GM18526 (cell line): ENCODE data around the gene CAPZA3.

ENCODE experiments used
- POLR2A ChIP-seq: IDR thresholded peaks from 3 replicates; pipeline ENCODE4 v1.6.1; 2011; ENCODE audit not compliant: insufficient read length; ENCODE audit errors: extremely low read depth

Gene CAPZA3, protein sequence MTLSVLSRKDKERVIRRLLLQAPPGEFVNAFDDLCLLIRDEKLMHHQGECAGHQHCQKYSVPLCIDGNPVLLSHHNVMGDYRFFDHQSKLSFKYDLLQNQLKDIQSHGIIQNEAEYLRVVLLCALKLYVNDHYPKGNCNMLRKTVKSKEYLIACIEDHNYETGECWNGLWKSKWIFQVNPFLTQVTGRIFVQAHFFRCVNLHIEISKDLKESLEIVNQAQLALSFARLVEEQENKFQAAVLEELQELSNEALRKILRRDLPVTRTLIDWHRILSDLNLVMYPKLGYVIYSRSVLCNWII

DNA sequence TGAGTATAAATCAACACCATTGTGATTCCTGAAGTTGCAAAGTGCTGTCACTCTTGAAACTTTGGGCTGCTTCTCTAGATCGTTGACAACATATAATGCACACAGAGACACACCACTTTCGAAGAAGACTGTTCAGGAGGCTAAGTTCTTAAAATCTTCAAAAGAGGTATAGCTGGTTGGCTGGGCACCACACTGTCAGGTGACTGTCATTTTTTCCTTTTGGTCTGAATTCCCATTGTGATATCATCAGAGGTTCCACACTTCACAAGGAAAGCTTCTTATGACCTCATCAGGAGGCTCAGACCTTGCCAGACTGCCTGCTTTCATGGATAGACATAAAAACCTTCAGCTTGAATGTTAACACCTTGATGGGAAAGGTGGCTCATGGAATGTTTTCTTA is at the start of gene CAPZA3, which contains the start of gene PLCZ1:
TSS of gene CAPZA3 (plus strand) at position 301 of the 400 bp plus-strand sequence. CDS start 150 bp downstream, outside the sequence.
TSS of gene PLCZ1 (minus strand) at position 194 of the 400 bp plus-strand sequence. CDS start 641 bp downstream, outside the sequence.
- no peak for TF ChIP-seq POLR2A

DNA sequence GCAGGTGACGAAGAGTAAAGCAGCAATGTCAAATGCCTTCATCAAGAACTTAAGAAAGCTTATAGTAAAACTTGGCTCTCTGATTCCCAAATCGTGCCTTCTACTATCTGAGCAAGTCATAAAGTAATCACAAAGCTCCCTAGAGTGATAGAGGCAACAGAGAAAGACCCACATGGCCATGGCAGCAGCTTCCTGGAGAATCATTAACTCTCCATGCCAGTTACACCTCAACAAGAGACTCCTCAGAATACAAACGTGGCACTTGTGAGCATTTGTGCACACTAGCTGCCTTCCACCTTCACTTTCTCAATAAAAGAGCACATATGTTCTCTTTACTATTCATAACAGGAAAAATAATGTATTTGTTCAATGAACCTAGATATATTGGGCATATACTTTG is 48.1 kb upstream of the CAPZA3 start:
- no peak for TF ChIP-seq POLR2A

DNA sequence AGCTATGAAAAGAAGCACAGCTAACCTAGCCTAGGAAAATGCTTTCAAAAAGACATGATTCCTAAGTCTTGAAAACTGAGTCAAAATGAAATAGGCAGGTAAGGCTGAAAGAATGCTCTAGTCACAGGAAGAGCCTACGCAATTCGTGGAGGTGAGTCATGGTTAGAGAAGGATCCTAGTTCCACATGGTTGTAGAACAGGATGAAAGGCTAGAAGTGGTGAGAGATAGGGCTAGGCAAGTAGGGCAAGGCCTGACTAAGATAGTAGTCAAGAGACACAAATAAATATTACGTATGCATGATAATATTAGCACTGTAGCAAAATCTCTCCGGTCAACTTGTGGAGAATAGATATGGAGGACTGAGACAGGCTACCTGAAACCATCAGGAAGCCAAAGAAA is 47.3 kb upstream of the CAPZA3 start:
- no peak for TF ChIP-seq POLR2A

DNA sequence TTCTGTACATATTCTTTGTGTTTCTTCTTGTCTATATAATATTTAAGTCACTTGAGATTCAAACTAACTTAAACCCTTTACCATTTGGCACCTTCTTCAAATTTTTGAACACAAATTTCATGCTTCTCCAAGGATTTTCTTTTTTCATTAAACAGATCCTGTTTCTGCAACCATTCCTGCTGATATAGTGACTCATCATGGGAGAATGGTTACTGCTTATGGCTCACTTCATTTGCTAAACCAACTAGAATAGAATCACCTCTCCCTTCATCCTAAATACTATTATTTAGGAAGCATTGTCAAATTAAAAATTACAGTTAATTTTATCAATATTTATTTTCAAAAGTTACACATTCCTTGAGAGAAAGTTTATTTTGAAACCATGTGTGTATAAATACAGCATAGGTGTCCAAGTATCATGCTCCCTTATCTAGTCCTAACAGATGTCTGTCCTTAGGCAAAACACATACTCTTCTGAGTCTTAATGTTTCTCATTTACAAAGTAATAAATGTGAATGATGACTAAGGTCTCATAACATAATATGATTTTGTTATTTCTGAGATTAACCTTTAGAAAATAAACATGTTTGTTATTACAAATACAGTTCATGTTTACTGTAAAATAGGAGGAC is 40.8 kb upstream of the CAPZA3 start:
- no peak for TF ChIP-seq POLR2A

DNA sequence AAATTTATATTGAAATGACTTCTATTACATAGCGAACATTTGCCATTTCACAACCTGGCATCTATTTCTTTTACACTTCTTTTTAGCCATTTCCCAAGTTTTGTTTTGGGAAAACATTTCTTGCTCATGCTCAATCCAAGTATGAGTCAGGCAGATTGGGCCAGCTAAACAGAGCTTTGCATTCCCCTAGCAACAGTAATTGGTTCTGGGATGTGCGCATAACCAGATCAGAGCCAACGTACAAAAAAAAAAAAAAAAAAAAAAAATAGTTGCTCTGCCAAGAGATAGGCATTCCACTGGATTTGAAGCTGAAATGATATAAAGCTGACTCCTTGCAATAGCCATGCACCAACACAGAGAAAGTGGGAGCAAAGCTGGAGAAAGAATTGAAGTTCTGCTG is 37.6 kb upstream of the CAPZA3 start:
- no peak for TF ChIP-seq POLR2A

DNA sequence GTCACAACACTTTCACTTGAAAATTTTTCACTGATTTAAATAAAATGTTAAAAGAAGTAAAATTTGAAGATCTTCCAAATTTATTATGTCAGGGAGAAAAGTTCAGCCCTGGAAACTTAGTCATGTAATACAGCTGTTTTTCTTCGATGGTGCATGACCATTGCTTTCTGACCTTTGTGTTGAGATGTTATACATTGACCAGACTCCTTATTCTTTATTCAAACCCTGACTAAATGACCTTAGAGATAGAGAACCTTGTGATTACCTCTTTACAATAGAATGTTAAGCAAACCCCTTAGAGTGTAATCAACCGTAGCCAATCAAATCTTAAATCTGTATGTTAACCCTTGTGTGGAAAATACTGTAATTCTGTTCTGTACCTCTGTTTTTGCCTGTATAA is 34.6 kb upstream of the CAPZA3 start:
- TF ChIP-seq POLR2A: no peak

DNA sequence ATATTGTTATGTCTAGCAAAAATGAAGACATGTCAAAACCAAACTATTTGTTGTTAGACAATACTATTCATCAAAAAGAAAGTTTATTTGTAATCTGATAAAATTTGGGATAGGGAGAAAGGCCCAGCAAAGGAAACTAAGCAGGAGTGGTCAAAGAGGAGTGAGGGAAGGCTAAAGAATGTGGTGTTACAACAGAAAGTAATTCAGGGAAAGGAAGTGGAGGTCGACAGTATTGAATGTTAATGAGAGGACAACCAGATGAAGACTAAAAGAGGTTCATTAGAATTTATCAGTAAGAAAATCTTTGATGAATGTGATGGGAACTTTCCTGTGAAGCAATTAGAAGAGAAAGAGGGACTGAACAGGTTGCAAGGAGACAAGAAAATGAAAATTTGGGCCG is 34.0 kb upstream of the CAPZA3 start:
- TF ChIP-seq POLR2A: no peak

DNA sequence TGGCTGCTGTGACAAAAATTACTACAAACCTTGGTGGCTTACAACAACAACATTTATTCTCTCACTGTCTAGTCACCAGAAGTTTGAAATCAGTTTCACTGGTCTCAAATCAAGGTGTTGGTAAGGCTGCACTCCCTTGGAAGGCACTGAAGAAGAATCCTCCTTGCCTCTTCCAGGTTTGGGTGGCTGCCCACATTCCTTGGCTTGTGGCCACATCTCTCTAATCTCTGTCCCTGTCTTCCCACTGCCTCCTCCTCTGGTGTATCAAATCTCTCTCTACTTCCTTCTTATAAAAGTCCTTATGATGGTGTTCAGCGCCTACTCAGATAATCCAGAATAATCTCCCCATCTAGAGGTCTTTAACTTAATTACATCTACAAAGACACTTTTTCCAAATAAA is 31.1 kb upstream of the CAPZA3 start:
- no peak for TF ChIP-seq POLR2A

DNA sequence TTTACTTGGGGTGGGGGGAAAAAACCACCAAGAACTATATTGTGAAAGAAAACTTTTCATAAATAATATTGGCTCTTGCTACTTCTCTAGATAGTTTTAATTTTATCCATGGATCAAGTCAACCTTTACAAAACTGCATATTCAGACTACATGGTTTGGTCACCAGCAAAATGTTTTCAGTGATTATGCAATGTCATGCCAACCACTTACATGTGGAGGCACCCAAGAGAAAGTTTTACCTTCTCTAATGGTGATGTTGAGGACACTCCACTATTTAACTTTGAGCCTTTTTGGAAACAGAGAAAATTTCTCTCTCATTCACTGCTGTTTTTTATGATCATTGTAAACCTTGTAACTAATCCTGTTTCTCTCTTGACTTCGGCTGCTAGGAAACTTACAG is 21.7 kb upstream of the CAPZA3 start:
- TF ChIP-seq POLR2A: no peak

DNA sequence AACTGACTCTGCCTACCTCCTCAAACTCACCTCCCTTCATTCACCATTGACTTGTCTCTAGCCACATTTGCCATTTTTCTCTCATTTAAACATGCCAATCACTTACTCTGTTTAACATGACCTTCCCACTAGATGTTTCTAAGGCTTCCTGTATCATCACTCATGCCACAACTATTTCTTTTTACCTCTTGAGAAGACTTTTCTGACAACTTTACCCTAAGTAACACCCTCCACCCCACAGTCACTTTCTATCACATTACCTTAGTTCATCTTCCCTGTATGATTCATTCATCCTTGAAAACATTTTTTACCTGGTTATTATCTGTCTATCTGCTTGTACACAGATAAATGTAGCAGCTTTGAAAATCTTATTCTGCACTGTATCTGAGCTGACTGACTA is 19.5 kb upstream of the CAPZA3 start:
- TF ChIP-seq POLR2A: no peak

DNA sequence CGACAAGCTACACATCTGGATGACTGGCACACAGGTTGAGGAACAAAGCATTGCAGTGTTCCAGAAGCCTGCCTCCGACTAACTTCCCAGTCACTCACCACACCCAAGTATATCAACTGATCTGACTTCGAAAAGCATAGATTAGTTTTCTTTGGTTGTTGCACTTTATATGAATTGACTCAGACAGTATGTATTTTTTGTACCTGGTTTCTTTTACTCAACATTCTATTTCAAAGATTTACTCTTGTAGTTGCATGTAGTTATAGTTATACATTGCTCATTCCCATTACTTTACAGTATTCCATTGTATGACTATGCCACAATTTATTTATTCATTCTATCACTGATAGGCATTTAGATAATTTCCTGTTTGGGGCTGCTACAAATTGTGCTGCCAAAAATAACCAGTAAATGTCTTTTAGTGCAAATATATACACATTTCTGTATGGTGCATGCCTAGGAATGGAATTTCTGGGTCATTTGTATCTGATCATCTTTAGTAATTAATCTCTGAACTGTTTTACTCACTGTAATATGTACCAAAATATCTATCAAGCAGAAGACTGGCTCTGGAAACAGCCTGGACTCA is 17.9 kb upstream of the CAPZA3 start:
- TF ChIP-seq POLR2A: no peak

DNA sequence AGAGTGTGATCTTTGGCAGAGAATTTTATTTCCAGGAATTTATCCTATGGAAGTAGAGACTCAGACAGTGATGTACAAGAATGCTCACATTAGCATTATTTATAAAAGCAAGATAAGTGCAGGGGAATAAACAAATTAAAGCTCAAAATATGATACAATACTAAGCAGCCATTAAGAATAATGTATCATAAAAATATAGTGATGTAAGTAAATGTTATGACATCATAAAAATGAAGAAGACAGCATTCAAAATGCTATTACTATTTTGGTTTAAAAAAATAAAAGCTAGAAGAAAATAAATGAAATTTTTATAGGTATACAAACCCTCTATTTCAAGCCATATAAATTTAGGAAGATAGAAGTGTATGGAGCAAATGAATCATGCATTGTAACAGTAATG is 17.2 kb upstream of the CAPZA3 start:
- no peak for TF ChIP-seq POLR2A

DNA sequence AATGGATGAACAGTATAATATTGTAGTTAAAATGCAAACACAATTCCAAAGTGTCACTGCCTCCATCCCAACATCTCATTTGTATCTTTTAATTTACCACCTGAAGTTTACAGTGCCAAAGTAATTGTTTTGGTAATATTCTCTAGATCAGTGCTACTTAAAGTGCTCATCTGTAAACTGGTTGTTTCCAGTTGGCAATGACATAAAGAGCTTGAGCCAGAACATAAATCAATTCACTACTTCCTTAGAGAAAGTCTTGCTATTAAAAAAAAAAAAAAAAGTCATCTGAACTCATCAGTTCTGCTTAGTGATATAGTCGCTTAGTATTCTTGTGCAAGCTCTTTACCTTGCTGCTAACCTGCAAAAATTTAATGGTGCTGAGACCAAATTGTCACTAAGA is 16.5 kb upstream of the CAPZA3 start:
- no peak for TF ChIP-seq POLR2A

DNA sequence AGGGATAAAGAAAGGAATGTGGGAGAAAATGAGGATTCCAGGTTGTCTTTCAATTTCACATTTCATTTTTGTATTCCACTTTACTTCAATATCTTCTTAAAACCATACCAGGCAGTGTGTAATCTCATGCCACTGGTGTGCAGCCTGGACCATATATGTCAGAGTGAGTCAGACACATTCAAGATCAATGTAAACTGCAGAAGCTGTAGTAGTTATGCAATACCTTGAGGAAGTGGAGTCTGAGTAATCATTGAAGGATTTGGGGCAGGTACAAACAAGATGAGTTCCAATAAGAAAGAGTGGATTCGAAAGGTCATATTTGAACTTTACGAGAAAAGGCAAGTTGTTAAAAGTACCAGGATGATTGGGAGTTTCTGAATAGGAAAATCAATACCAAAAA is 14.2 kb upstream of the CAPZA3 start:
- TF ChIP-seq POLR2A: no peak

DNA sequence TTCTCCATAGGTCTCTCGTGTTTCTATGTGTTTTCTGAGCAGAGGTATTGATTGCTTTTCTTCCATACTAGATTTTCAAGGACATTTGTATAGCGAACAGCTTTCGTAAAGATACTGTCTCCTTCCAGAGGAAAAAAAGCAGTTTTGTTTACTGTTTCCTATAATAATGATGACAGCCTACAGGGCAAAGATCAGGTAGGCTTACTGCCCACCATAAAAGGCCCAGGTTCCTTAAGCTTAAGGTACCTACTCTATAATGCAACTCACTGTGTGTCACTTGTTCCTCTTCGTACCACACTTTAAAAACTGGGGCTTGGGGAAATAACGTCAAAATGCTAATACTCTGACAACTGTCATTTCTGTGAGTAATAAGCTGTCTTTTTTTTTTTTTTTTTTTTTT is 6.8 kb upstream of the CAPZA3 start:
- TF ChIP-seq POLR2A: no peak

DNA sequence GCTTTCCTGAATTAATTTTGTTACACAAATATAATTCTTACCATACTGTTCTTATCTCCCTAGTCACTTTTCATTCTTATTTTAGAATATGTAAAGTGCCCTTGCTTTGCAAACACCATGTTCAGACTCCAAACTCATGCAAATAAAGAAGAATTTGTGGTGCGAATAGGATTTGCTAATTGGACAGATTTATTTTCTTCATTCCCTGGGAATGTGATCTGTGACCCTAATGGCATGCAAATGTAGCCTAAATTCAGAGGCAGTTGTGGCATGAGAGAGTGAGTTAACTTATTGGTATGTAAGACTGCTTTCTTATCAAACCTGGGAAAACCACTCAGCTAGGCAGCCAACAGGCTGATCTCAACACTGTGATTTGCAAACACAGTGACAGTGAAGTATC is 10.0 kb downstream of the CAPZA3 start:
- TF ChIP-seq POLR2A: no peak
